ENCODE results near the gene HPD. TPM values are rescaled to one million over a fixed set of nuclear protein-coding genes. Genes with fewer than 3 reads are reported as not detected.

HPD gene
- total and polyA plus RNA-seq, 2 of the 4 experiments (the other 2 are of a cell fraction): 0.15 to 0.18 TPM

- Histone ChIP-seq H4K20me1 (ENCODE audit: insufficient read depth, low read length) (peaks cover 30% of the 10 kb centered on the region), H2AK5ac (ENCODE audit: low read depth, low read length) (no peak overlapping the region), H2AFZ (replicated peaks; ENCODE audit: low read length, poor library complexity) (no peak overlapping the region), H3K14ac (replicated peaks; ENCODE audit: low read depth, low read length) (no peak overlapping the region), H2BK5ac (ENCODE audit: low read depth, low read length, poor library complexity, severe bottlenecking) (no peak overlapping the region), H3K9ac (ENCODE audit: low read depth, low read length) (no peak overlapping the region), H3K36me3 (ENCODE audit: control insufficient read depth, insufficient read depth, low read length) (peaks cover 18% of the 10 kb centered on the region), H4K8ac (ENCODE audit: low read depth in 2 of 2, low read length in 2 of 2) (no peak overlapping the region), H3K79me1 (ENCODE audit: low read depth in 1 of 2, low read length in 2 of 2) (peaks cover 29 to 60% of the 10 kb centered on the region in 2 experiments), H3K18ac (ENCODE audit: low read depth, low read length) (no peak overlapping the region), H2AK9ac (replicated peaks; ENCODE audit: low read depth, low read length, poor library complexity) (no peak overlapping the region), H3K27ac (ENCODE audit: insufficient read depth, low read length) (no peak overlapping the region), H2BK20ac (ENCODE audit: low read depth, low read length) (no peak overlapping the region), H4K5ac (ENCODE audit: low read depth, low read length) (no peak overlapping the region), H3K4me1 (ENCODE audit: control insufficient read depth, insufficient read depth, low read length) (peaks cover 19% of the 10 kb centered on the region), H3K9me1 (ENCODE audit: insufficient read depth, low read length) (peaks cover 14% of the 10 kb centered on the region; the same call in 1 of the 2 replicates), H3K4ac (ENCODE audit: low read depth, low read length) (no peak overlapping the region), H2BK120ac (ENCODE audit: low read depth, low read length) (no peak overlapping the region), H3K4me2 (ENCODE audit: low read depth, low read length) (no peak overlapping the region), H4K91ac (ENCODE audit: insufficient read depth, low read depth, low read length) (no peak overlapping the region), H3K9me3 (ENCODE audit: control insufficient read depth, insufficient read depth, low read length) (no peaks in the 10 kb centered on the region), H3K56ac (ENCODE audit: extremely low read depth, insufficient read depth, low read length) (no peak overlapping the region), H3K23ac (ENCODE audit: low read depth, low read length) (no peak overlapping the region), H3K4me3 (ENCODE audit: insufficient read depth, low read depth, low read length) (no peak overlapping the region), H3K27me3 (ENCODE audit: control insufficient read depth, insufficient read depth, low read length) (no peaks in the 10 kb centered on the region), H2BK15ac (ENCODE audit: low read depth, low read length) (no peak overlapping the region)
- in situ Hi-C loops (cut with MboI; ENCODE audit: low sequenced_read_pairs): no loop called here
- ATAC-seq (ENCODE audit: low read depth) (no peak), DNase-seq (peak; percentile 10)
- ChIA-PET CTCF (interaction anchor here (3.6 kb wide), 1 partner anchor 99 kb away, joined by 16 read pairs; the partner anchor contains the start of gene RHOF), POLR2A (ENCODE audit: unreplicated experiment) (no interaction called here)
- 91% methylated on average over 4 of the region's 13 CpGs; no CpG with 5 or more reads in 1 of the 2 experiments for WGBS, 2 experiments (ENCODE audit: extremely low coverage in 2 of 2, insufficient read length in 1 of 2)
- intact Hi-C loops (cut with micrococcal nuclease): no loop called here
- dilution Hi-C loops (cut with HindIII; ENCODE audit: low sequenced_read_pairs, unreplicated experiment): no loop called here
- BruUV-seq (replicated peaks): no TSS peak
- no peak for TF ChIP-seq CHD1 (IDR thresholded peaks at IDR 0.05; ENCODE audit: low read depth, low read length)
- TF ChIP-seq MAZ (IDR thresholded peaks at IDR 0.05; ENCODE audit: borderline replicate concordance, low read depth, low read length): no peak
- TF ChIP-seq MAFK (IDR thresholded peaks at IDR 0.05; ENCODE audit: low read depth, low read length): no peak
- TF ChIP-seq, protein P1, sequence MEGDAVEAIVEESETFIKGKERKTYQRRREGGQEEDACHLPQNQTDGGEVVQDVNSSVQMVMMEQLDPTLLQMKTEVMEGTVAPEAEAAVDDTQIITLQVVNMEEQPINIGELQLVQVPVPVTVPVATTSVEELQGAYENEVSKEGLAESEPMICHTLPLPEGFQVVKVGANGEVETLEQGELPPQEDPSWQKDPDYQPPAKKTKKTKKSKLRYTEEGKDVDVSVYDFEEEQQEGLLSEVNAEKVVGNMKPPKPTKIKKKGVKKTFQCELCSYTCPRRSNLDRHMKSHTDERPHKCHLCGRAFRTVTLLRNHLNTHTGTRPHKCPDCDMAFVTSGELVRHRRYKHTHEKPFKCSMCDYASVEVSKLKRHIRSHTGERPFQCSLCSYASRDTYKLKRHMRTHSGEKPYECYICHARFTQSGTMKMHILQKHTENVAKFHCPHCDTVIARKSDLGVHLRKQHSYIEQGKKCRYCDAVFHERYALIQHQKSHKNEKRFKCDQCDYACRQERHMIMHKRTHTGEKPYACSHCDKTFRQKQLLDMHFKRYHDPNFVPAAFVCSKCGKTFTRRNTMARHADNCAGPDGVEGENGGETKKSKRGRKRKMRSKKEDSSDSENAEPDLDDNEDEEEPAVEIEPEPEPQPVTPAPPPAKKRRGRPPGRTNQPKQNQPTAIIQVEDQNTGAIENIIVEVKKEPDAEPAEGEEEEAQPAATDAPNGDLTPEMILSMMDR (conservative IDR thresholded peaks at IDR 0.05; ENCODE audit: low read depth, low read length): no peak
- no peak for TF ChIP-seq RAD21 (IDR thresholded peaks at IDR 0.05; ENCODE audit: low read length)
- TF ChIP-seq NFE2L2 (IDR thresholded peaks at IDR 0.05; ENCODE audit: low read depth, low read length): no peak
- no peak for TF ChIP-seq RFX5 (IDR thresholded peaks at IDR 0.05; ENCODE audit: low read depth, low read length)
- TF ChIP-seq MXI1 (IDR thresholded peaks at IDR 0.05; ENCODE audit: borderline replicate concordance, low read depth, low read length): no peak
- no peak for TF ChIP-seq FOS (IDR thresholded peaks at IDR 0.05; ENCODE audit: low read depth, low read length)
- no peak for TF ChIP-seq USF2 (IDR thresholded peaks at IDR 0.05; ENCODE audit: low read depth, low read length)
- TF ChIP-seq POLR2A (IDR thresholded peaks at IDR 0.05; ENCODE audit: low read depth, low read length): no peak
- TF ChIP-seq CEBPB (IDR thresholded peaks at IDR 0.05; ENCODE audit: low read depth, low read length): no peak
- no peak for TF ChIP-seq RCOR1 (IDR thresholded peaks at IDR 0.05; ENCODE audit: insufficient replicate concordance, low read length)
- TF ChIP-seq, protein P2, sequence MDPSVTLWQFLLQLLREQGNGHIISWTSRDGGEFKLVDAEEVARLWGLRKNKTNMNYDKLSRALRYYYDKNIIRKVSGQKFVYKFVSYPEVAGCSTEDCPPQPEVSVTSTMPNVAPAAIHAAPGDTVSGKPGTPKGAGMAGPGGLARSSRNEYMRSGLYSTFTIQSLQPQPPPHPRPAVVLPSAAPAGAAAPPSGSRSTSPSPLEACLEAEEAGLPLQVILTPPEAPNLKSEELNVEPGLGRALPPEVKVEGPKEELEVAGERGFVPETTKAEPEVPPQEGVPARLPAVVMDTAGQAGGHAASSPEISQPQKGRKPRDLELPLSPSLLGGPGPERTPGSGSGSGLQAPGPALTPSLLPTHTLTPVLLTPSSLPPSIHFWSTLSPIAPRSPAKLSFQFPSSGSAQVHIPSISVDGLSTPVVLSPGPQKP (IDR thresholded peaks at IDR 0.05; ENCODE audit: borderline replicate concordance, low read depth, low read length): no peak
- no peak for TF ChIP-seq BHLHE40 (IDR thresholded peaks at IDR 0.05; ENCODE audit: low read depth, low read length)
Observed at GRCh38 chr12:121892673-121893561, 34.3 kb upstream of the HPD start.
